Activated CD8-positive, alpha-beta memory T cell treated with anti-CD3 and anti-CD28 coated beads, Interleukin-2, amount 10 ng/mL, durations not matched to agents 7 days and 5 days (primary cell): ENCODE results near the gene ZNF526. TPM values are rescaled to one million over a fixed set of nuclear protein-coding genes. Genes with fewer than 3 reads are reported as not detected.

Experiments used
- ATAC-seq: fragments of 150-1000 bp; cut with Tn5 transposase; one replicate; pipeline ENCODE4 v1.10.0; 2021; ENCODE audit warnings: moderate library complexity
- CTCF ChIA-PET: fragments of 350-600 bp; sonication (Branson Sonifier 250); formaldehyde crosslinking; loops from one replicate; lab custom pipeline; 2021; ENCODE audit warnings: antibody characterized with exemption; lab: Charles Lee
- DNase-seq: peaks from one replicate; pipeline ENCODE4 v3.0.0-alpha.2; 2020
- H3K27ac Mint-ChIP-seq: one replicate; pipeline ENCODE4 v1.8.0; 2021; ENCODE audit warnings: mild to moderate bottlenecking, mixed read lengths
- H3K27me3 Mint-ChIP-seq: one replicate; pipeline ENCODE4 v1.8.0; 2021; ENCODE audit warnings: mixed read lengths
- H3K36me3 Mint-ChIP-seq: one replicate; pipeline ENCODE4 v1.8.0; 2021; ENCODE audit warnings: mild to moderate bottlenecking, mixed read lengths
- H3K4me1 Mint-ChIP-seq: one replicate; pipeline ENCODE4 v1.8.0; 2021; ENCODE audit warnings: mixed read lengths
- H3K4me3 Mint-ChIP-seq: one replicate; pipeline ENCODE4 v1.8.0; 2021; ENCODE audit warnings: mild to moderate bottlenecking, moderate library complexity, mixed read lengths
- H3K9me3 Mint-ChIP-seq: one replicate; pipeline ENCODE4 v1.8.0; 2022; ENCODE audit warnings: low read depth, mixed read lengths
- total RNA-seq, 2 experiments: library from RNA; stranded (reverse); gene quantifications; one replicate each; pipeline ENCODE4 v1.2.3, GENCODE V29; 2021

Gene ZNF526
- total RNA-seq, 2 experiments from 2014 or later = 21.9 to 24.4 TPM

DNA sequence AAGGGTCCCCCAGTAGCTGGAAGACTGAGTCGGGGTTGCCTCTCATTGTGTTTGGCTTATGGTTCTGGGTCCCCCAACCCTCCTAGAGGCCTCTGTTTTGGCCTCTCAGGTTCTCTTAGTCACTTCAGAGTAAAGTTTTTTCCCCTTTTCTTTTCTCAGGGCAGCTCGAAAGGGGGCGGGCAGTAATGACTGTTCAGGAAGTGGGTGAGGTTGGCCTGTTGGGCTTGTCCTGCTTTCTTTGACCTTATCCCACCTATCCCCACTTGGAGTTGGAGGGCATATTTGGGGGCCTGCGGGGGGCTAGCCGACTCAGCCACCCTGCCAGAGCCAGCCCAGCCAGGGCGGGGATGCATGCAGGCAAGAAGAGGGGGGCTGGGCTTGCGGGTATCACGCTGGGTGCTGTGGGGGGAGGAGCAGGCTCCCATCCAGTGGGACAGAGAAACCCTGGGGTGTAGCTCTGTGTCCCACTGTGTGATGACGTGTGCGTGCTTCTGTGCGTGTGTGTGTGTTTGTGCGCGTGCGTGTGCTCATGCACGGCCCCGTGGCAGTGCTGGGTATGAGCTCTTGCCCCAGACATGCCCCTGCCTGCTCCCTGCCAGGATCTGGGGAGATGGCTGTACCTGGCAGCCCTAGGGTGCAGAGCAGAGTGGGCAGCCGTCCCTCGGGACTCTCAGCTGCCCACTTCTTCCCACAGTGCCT lies 50.4 kb downstream of the ZNF526 start:
- Mint-ChIP-seq H3K9me3 (no peaks in the 10 kb centered on the region), H3K4me1 (peaks cover 37% of the 10 kb centered on the region), H3K36me3 (peaks cover 9% of the 10 kb centered on the region), H3K27ac (peak overlapping the region; percentile 99), H3K4me3 (no peak overlapping the region), H3K27me3 (no peaks in the 10 kb centered on the region)
- CTCF ChIA-PET = interaction anchor here (0.9 to 3.2 kb wide), 14 partner anchors 9 to 162 kb away, joined by 3 to 44 read pairs (median 5); partner anchors contain the start of genes DEDD2, GSK3A, PAFAH1B3 and POU2F2
- peak; percentile 3 for ATAC-seq
- peak; percentile 86 for DNase-seq

DNA sequence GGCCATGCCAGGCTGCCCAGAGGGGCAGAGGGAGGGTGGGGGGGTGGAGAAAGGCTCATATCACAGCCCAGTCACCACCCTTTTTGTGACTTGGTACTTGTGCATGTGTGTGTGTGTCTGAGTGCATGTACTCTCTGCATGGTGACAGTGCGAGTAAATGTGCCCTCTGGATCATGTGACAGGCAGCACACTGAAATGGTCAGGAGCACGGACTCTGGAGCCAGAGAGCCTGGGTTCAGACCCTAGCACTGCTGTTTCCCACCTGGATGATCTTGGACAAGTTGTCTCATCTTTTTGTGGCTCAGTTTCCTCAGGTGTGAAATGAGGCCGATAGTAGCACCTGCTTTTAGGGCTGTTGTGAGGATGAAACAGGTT lies 50.9 kb downstream of the ZNF526 start:
- Mint-ChIP-seq H3K9me3 (no peaks in the 10 kb centered on the region), H3K36me3 (peaks cover 9% of the 10 kb centered on the region), H3K4me3 (no peak overlapping the region), H3K27ac (peak overlapping the region; percentile 99), H3K27me3 (no peaks in the 10 kb centered on the region), H3K4me1 (peaks cover 41% of the 10 kb centered on the region)
- CTCF ChIA-PET = interaction anchor here (0.9 to 3.2 kb wide), 12 partner anchors 8 to 162 kb away, joined by 3 to 44 read pairs (median 5); partner anchors contain the start of genes GSK3A, PAFAH1B3, POU2F2 and PRR19
- ATAC-seq (no peak), DNase-seq (no peak)

DNA sequence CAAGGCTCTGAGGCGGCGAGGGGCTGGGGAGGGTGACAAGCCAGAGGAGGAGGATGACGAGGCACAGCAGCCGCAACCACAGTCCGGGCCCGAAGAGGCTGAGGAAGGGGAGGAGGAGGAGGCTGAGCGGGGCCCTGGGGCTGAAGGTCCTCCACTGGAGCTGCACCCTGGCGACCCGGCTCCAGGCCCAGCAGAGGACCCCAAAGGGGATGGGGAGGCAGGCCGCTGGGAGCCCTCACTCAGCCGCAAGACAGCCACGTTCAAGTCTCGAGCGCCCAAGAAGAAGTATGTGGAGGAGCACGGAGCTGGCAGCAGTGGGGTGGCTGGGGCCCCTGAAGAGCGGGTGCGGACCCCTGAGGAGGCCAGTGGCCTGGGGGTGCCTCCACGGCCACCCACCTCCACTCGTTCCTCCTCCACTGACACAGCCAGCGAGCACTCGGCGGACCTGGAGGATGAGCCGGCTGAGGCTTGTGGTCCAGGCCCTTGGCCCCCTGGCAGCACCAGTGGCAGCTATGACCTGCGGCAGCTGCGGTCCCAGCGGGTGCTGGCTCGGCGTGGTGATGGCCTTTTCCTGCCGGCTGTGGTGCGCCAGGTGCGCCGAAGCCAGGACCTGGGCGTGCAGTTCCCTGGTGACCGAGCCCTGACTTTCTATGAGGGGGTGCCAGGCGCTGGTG lies 51.9 kb downstream of the ZNF526 start:
- Mint-ChIP-seq H3K27me3 (no peaks in the 10 kb centered on the region), H3K36me3 (peaks cover 9% of the 10 kb centered on the region), H3K4me1 (peaks cover 51% of the 10 kb centered on the region), H3K4me3 (no peak overlapping the region), H3K9me3 (no peaks in the 10 kb centered on the region), H3K27ac (peak overlapping the region; percentile 99)
- ATAC-seq = no peak
- CTCF ChIA-PET = interaction anchor here (1.1 to 3.2 kb wide), 4 partner anchors 8 to 163 kb away, joined by 6 to 44 read pairs (median 14); partner anchors contain the start of gene GSK3A
- no peak for DNase-seq

DNA sequence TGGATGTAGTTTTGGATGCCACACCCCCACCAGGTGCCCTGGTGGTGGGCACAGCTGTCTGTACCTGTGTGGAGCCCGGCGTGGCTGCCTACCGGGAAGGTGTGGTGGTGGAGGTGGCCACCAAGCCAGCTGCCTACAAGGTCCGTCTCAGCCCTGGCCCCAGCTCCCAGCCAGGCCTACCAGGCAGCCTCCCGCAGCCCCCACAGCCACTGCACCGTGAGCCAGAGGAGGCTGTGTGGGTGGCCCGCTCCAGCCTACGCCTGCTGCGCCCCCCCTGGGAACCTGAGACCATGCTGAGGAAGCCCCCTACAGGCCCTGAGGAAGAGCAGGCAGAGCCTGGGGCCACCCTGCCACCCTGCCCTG lies 52.4 kb downstream of the ZNF526 start:
- Mint-ChIP-seq H3K27me3 (no peaks in the 10 kb centered on the region), H3K4me3 (no peak overlapping the region), H3K36me3 (peaks cover 9% of the 10 kb centered on the region), H3K27ac (no peak overlapping the region), H3K4me1 (peaks cover 54% of the 10 kb centered on the region), H3K9me3 (no peaks in the 10 kb centered on the region)
- CTCF ChIA-PET = interaction anchor here (1.1 kb wide), 1 partner anchor 29 kb away, joined by 6 read pairs; no protein-coding TSS in a partner anchor
- ATAC-seq = no peak
- no peak for DNase-seq

DNA sequence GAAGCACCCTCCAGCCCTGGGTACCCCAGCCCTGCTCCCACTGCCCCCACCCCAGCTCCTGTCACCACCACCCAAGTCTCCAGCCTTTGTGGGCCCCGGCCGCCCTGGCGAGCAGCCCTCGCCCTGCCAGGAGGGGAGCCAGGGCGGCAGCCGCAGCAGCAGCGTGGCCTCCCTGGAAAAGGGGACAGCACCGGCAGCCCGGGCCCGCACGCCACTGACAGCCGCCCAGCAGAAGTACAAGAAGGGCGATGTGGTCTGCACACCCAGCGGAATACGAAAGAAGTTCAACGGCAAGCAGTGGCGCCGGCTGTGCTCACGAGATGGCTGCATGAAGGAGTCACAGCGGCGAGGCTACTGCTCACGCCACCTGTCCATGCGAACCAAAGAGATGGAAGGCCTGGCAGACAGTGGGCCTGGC lies 52.9 kb downstream of the ZNF526 start:
- Mint-ChIP-seq H3K36me3 (peaks cover 9% of the 10 kb centered on the region), H3K9me3 (no peaks in the 10 kb centered on the region), H3K27ac (no peak overlapping the region), H3K27me3 (no peaks in the 10 kb centered on the region), H3K4me1 (peaks cover 51% of the 10 kb centered on the region), H3K4me3 (no peak overlapping the region)
- DNase-seq (no peak), ATAC-seq (no peak)
- CTCF ChIA-PET = interaction anchor here (1.1 kb wide), 1 partner anchor 30 kb away, joined by 6 read pairs; no protein-coding TSS in a partner anchor

DNA sequence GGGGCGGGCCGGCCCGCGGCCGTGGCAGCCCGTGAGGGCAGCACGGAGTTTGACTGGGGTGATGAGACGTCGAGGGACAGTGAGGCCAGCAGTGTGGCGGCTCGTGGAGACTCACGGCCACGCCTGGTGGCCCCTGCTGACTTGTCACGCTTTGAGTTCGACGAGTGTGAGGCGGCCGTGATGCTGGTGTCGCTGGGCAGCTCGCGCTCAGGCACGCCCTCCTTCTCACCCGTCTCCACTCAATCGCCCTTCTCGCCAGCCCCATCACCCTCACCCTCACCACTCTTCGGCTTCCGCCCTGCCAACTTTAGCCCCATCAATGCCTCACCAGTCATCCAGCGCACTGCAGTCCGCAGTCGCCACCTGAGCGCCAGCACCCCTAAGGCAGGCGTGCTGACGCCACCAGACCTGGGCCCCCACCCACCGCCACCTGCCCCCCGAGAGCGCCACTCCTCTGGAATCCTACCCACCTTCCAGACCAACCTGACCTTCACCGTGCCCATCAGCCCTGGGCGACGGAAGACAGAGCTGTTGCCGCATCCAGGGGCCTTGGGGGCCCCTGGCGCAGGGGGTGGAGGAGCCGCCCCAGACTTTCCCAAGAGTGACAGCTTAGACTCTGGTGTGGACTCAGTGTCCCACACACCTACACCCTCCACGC lies 53.4 kb downstream of the ZNF526 start:
- H3K27ac Mint-ChIP-seq = no peak overlapping the region
- ATAC-seq (no peak), DNase-seq (no peak)
- no peak overlapping the region for H3K4me3 Mint-ChIP-seq
- H3K9me3 Mint-ChIP-seq = no peaks in the 10 kb centered on the region
- peaks cover 9% of the 10 kb centered on the region for H3K36me3 Mint-ChIP-seq
- H3K27me3 Mint-ChIP-seq = no peaks in the 10 kb centered on the region
- peaks cover 55% of the 10 kb centered on the region for H3K4me1 Mint-ChIP-seq
- CTCF ChIA-PET = no interaction called here

DNA sequence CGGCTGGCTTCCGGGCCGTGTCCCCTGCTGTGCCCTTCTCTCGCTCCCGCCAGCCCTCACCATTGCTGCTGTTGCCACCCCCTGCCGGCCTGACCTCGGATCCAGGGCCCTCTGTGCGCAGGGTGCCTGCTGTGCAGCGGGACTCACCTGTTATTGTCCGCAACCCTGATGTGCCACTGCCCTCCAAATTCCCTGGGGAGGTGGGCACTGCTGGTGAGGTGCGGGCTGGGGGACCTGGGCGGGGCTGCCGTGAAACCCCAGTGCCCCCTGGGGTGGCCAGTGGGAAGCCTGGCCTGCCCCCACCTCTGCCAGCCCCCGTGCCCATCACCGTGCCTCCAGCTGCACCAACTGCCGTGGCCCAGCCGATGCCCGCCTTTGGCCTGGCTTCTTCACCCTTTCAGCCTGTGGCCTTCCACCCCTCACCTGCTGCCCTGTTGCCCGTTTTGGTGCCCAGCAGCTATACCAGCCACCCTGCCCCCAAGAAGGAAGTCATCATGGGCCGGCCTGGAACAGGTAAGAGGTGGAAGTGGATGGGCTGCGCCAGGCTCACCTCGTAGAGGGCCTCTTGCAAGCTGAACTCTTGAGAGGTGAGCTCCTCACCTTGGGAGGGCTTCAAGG lies 54.1 kb downstream of the ZNF526 start:
- Mint-ChIP-seq H3K4me3 (no peak overlapping the region), H3K4me1 (peaks cover 61% of the 10 kb centered on the region), H3K27ac (peak overlapping the region; percentile 74), H3K36me3 (peaks cover 9% of the 10 kb centered on the region), H3K9me3 (no peaks in the 10 kb centered on the region), H3K27me3 (no peaks in the 10 kb centered on the region)
- CTCF ChIA-PET = no interaction called here
- no peak for DNase-seq
- no peak for ATAC-seq

DNA sequence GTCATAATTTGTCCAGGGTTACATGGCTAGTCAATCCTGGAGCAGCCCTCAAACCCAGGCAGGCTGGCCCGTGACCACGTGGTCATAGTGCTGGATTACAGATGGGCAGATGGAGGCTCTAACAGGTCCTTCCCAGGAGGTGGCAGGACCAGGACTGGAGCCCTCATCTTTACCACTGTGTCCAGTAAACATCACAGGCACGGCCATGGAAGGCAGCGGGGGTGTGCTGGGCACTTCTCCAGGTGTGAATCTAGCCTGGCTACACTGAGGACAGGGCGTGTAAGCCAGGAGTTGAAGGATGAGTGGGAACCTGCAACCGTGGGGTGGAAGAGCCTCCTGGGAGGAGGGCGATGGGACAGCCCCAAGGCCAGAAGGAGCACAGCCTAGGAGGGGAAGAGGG lies 55.0 kb downstream of the ZNF526 start:
- Mint-ChIP-seq H3K27me3 (no peaks in the 10 kb centered on the region), H3K27ac (peak overlapping the region; percentile 74), H3K36me3 (peaks cover 5% of the 10 kb centered on the region), H3K9me3 (no peaks in the 10 kb centered on the region), H3K4me1 (peaks cover 62% of the 10 kb centered on the region), H3K4me3 (no peak overlapping the region)
- CTCF ChIA-PET = interaction anchor here (5.8 kb wide), 1 partner anchor 30 kb away, joined by 87 read pairs; the partner anchor contains the start of gene GSK3A
- ATAC-seq (no peak), DNase-seq (no peak)

DNA sequence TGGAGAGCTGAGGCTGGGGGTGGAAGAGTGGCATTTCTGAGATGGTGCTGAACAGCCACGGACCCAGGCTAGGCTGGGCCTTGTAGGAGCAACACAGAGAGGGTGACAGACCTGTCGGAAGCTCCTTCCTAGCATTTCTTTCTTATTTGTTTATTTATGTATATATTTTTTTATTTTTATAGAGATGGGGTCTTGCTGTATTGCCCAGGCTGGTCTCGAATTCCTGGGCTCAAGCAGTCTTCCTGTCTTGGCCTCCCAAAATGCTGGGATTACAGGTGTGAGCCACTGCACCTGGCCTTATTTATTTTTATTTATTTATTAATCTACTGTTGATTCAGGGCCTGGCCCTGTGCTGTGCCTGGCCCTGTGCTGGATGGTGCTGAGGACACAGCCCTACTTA lies 55.4 kb downstream of the ZNF526 start:
- H3K4me3 Mint-ChIP-seq = no peak overlapping the region

DNA sequence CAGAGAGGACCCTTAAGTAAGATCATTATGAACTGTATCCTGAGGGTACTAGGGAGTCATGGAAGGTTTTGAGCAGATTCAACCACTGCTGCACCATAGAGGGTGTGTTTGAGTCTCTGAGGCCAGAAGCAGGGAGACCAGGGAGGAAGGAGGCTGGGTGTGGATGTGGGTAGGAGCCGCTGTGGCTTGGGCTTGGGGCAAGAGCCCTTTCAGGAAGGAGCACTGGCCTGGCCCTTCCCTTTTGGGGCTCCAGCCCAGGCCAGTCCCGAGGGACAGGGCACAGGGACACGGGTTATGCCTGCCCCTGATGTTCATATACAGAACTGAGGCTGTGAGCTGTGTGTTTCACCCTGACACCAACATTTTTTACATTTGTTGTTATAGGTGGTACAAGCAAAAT lies 56.2 kb downstream of the ZNF526 start:
- Mint-ChIP-seq H3K9me3 (no peaks in the 10 kb centered on the region), H3K4me1 (peaks cover 52% of the 10 kb centered on the region), H3K27ac (peak overlapping the region; percentile 79), H3K27me3 (no peaks in the 10 kb centered on the region), H3K36me3 (peaks cover 5% of the 10 kb centered on the region), H3K4me3 (no peak overlapping the region)
- peak; percentile 63 for DNase-seq
- ATAC-seq = no peak
- CTCF ChIA-PET = interaction anchor here (1.9 to 5.8 kb wide), 3 partner anchors 19 to 144 kb away, joined by 6 to 87 read pairs (median 19); partner anchors contain the start of genes GSK3A and POU2F2

More for the DNA sequence above, 55.4 kb downstream of the ZNF526 start:
- H3K9me3 Mint-ChIP-seq = no peaks in the 10 kb centered on the region
- H3K27me3 Mint-ChIP-seq = no peaks in the 10 kb centered on the region
- peak overlapping the region; percentile 79 for H3K27ac Mint-ChIP-seq
- CTCF ChIA-PET = interaction anchor here (5.8 kb wide), 1 partner anchor 30 kb away, joined by 87 read pairs; the partner anchor contains the start of gene GSK3A
- DNase-seq (no peak), ATAC-seq (no peak)
- peaks cover 5% of the 10 kb centered on the region for H3K36me3 Mint-ChIP-seq
- H3K4me1 Mint-ChIP-seq = peaks cover 57% of the 10 kb centered on the region

DNA sequence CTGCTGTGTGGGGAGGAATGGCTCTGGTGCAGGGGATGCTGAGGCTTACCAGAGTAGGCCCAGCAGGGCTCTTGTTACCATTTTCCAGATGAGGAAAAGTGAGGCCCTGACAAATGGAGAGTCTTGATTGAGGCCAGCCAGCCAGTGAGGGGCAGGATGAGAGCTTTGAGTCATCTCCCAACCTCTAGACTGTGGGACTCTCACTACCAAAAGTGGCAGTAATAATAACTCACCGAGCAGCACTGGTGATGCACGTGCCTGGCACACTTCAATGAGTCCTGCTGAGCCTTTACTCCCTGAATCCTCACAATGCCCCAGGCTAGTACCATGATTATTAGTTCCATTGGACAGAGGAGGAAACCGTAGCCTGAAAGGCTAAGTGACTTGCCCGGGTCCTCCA lies 56.7 kb downstream of the ZNF526 start:
- Mint-ChIP-seq H3K4me3 (no peak overlapping the region), H3K9me3 (no peaks in the 10 kb centered on the region), H3K27me3 (no peaks in the 10 kb centered on the region), H3K27ac (peak overlapping the region; percentile 79), H3K4me1 (peaks cover 49% of the 10 kb centered on the region), H3K36me3 (peaks cover 5% of the 10 kb centered on the region)
- ATAC-seq = peak; percentile 8
- DNase-seq = peak; percentile 65
- CTCF ChIA-PET = interaction anchor here (0.8 to 5.8 kb wide), 4 partner anchors 19 to 144 kb away, joined by 3 to 87 read pairs (median 12); partner anchors contain the start of genes GSK3A and POU2F2
